LNCAP (cell line): ENCODE measurements around the gene MACROD2.

Experiments used
- TF ChIP-seq, protein P1 (sequence below): fragments of 450-650 bp; IDR thresholded peaks from 2 replicates; pipeline ENCODE4 v1.5.1; 2017; ENCODE audit warnings: mild to moderate bottlenecking

The MACROD2 gene

DNA sequence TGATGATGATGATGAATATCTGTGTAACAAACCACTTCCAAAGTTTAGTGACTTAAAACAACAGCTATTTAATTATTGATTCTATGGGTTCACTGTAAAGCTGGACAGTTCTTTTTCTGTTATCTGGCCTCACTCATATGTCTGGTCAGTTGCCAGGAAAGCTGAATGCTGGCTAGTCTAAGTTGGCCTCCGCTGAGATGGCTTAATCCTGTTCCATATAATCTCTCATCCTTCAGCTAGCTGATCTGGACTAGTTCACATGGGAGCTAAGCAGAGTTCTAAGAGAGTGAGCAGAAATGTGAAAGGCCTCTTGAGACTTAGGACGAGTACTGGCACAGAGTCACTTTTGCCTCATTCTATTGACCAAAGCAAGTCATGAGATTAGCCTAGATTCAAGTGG is 676.8 kb downstream of the MACROD2 start:
- TF ChIP-seq, protein P1, sequence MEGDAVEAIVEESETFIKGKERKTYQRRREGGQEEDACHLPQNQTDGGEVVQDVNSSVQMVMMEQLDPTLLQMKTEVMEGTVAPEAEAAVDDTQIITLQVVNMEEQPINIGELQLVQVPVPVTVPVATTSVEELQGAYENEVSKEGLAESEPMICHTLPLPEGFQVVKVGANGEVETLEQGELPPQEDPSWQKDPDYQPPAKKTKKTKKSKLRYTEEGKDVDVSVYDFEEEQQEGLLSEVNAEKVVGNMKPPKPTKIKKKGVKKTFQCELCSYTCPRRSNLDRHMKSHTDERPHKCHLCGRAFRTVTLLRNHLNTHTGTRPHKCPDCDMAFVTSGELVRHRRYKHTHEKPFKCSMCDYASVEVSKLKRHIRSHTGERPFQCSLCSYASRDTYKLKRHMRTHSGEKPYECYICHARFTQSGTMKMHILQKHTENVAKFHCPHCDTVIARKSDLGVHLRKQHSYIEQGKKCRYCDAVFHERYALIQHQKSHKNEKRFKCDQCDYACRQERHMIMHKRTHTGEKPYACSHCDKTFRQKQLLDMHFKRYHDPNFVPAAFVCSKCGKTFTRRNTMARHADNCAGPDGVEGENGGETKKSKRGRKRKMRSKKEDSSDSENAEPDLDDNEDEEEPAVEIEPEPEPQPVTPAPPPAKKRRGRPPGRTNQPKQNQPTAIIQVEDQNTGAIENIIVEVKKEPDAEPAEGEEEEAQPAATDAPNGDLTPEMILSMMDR: no peak

GRCh38 chr20:14673164-14673563 is 677.8 kb downstream of the MACROD2 start:
- TF ChIP-seq, protein P1: no peak

DNA sequence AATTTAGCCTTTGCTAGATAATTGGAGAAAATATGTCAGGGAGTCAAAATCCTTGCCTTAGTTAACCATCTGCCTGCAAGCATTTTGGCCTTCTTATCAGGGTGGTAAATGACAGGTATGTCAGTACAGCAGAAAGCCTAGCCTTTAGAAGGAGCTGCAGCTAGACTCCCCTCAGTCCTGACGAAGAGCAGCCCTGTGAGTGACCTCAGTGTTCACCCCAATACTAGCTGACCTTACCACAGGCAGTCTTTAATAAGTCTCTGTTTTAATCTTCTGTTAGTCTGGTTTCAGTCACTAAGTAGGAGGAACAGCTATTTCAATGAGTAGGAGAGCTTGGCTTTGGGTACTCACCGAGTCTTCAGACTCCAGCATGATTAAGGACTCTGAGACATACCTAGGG is 682.1 kb downstream of the MACROD2 start:
- TF ChIP-seq, protein P1: no peak

DNA sequence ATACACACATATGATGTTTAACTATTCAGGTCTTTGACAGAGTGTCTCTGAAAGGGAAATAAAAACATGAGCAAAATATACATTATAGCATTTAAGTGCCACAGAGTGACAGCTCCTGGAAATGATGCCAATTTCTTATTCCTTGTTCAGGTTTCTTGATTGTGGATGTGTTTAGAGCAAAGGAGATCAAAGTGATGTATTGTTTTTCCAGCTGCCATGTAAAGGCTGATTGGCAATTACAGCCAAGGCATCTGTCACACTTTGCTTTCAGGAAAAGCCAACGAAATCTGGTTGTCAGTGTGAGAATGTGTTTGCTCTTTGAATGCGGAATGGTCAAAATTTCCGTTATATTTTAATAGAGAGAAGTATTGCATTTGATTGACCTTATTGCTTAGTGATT is 689.9 kb downstream of the MACROD2 start:
- TF ChIP-seq, protein P1: no peak

GRCh38 chr20:14687313-14687712 is 692.0 kb downstream of the MACROD2 start:
- TF ChIP-seq, protein P1: no peak

GRCh38 chr20:14688005-14688404 is 692.7 kb downstream of the MACROD2 start:
- TF ChIP-seq, protein P1: no peak

DNA sequence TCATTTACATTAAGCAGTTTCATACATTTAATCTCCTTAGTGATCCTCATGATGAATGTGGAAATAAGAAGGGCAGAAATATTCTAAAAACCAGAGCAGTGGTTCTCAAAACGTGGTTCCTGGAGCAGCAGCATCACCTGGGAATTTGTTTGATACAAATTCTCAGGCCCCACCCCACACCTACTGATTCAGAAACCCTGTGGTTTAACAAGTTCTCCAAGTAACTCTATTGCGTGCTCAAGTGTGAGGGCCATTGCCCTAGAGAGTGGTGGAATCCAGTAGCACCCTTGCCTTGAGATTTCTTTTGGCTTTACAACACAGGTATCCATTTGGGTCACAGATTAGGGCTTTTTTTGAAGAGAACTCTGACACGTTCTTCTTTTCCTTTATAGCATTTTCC is 696.7 kb downstream of the MACROD2 start:
- TF ChIP-seq, protein P1: no peak

- TF ChIP-seq, protein P1: no peak
Measured at GRCh38 chr20:14696478-14696877, 701.2 kb downstream of the MACROD2 start.
